RWPE2 (cell line): ENCODE results near the gene RIC8B.

ENCODE experiments used
- ATAC-seq: fragments of 200-7000 bp; cut with Tn5 transposase; 3 replicates; pipeline ENCODE4 v1.9.1; 2021; ENCODE audit warnings: low read depth
- DNase-seq: peaks from one replicate; pipeline ENCODE4 v3.0.0-alpha.2; 2020; ENCODE audit warnings: low spot score
- H3K27ac ChIP-seq: fragments of 450-650 bp; 2 replicates; pipeline ENCODE4 v1.5.1; 2017; ENCODE audit warnings: mild to moderate bottlenecking; ENCODE audit not compliant: poor library complexity, severe bottlenecking
- H3K27me3 ChIP-seq: fragments of 250-450 bp; sonication (Bioruptor Pico); 2 replicates; pipeline ENCODE4 v1.5.1; 2021; ENCODE audit warnings: mild to moderate bottlenecking, moderate library complexity; ENCODE audit not compliant: insufficient read depth, poor library complexity, severe bottlenecking
- H3K36me3 ChIP-seq: fragments of 250-450 bp; sonication (Bioruptor Pico); 2 replicates; pipeline ENCODE4 v1.5.1; 2020; ENCODE audit warnings: low read depth, mild to moderate bottlenecking, moderate library complexity
- H3K4me1 ChIP-seq: fragments of 250-450 bp; sonication (Bioruptor Pico); 2 replicates; pipeline ENCODE4 v1.5.1; 2021; ENCODE audit warnings: mild to moderate bottlenecking, moderate library complexity; ENCODE audit not compliant: insufficient read depth, poor library complexity, severe bottlenecking
- H3K4me3 ChIP-seq: fragments of 250-450 bp; sonication (Bioruptor Pico); 2 replicates; pipeline ENCODE4 v1.5.1; 2021; ENCODE audit warnings: mild to moderate bottlenecking, moderate library complexity; ENCODE audit not compliant: severe bottlenecking
- H3K9me3 ChIP-seq: fragments of 250-450 bp; sonication (Bioruptor Pico); 2 replicates; pipeline ENCODE4 v1.5.1; 2021; ENCODE audit warnings: mild to moderate bottlenecking, moderate library complexity; ENCODE audit not compliant: severe bottlenecking
- CTCF ChIP-seq: fragments of 450-650 bp; IDR thresholded peaks from one replicate; pipeline ENCODE4 v1.5.1; 2017; ENCODE audit warnings: mild to moderate bottlenecking, moderate library complexity; ENCODE audit not compliant: poor library complexity, severe bottlenecking

Gene RIC8B

GRCh38 chr12:106886932-106887331, 112.5 kb downstream of the RIC8B start:
- H3K4me1 ChIP-seq, result no peaks in the 10 kb centered on the region
- no peaks in the 10 kb centered on the region for H3K27me3 ChIP-seq
- DNase-seq (no peak), ATAC-seq (no peak)
- H3K27ac ChIP-seq, result no peak overlapping the region
- H3K9me3 ChIP-seq, result no peaks in the 10 kb centered on the region
- TF ChIP-seq CTCF, result no peak
- no peak overlapping the region for H3K4me3 ChIP-seq
- peaks cover 7% of the 10 kb centered on the region for H3K36me3 ChIP-seq

GRCh38 chr12:106888348-106888970, 114.0 kb downstream of the RIC8B start:
- no peak for ATAC-seq
- Histone ChIP-seq H3K36me3 (peaks cover 7% of the 10 kb centered on the region), H3K9me3 (no peaks in the 10 kb centered on the region), H3K27me3 (no peaks in the 10 kb centered on the region), H3K4me1 (no peaks in the 10 kb centered on the region), H3K27ac (no peak overlapping the region), H3K4me3 (no peak overlapping the region)
- DNase-seq, result no peak
- TF ChIP-seq CTCF, result no peak

GRCh38 chr12:106889326-106889725, 114.8 kb downstream of the RIC8B start:
- no peak for TF ChIP-seq CTCF
- no peaks in the 10 kb centered on the region for H3K27me3 ChIP-seq
- H3K36me3 ChIP-seq, result peaks cover 7% of the 10 kb centered on the region
- H3K4me1 ChIP-seq, result no peaks in the 10 kb centered on the region
- no peaks in the 10 kb centered on the region for H3K9me3 ChIP-seq
- no peak overlapping the region for H3K27ac ChIP-seq
- ATAC-seq (no peak), DNase-seq (no peak)
- no peak overlapping the region for H3K4me3 ChIP-seq

GRCh38 chr12:106889950-106890626, 115.6 kb downstream of the RIC8B start:
- Histone ChIP-seq H3K4me3 (no peak overlapping the region), H3K27ac (no peak overlapping the region), H3K36me3 (peaks cover 7% of the 10 kb centered on the region), H3K9me3 (no peaks in the 10 kb centered on the region), H3K27me3 (no peaks in the 10 kb centered on the region), H3K4me1 (no peaks in the 10 kb centered on the region)
- ATAC-seq, result no peak
- DNase-seq, result no peak
- no peak for TF ChIP-seq CTCF

- no peak for TF ChIP-seq CTCF
- ATAC-seq, result peak; percentile 51
- H3K9me3 ChIP-seq, result no peaks in the 10 kb centered on the region
- no peaks in the 10 kb centered on the region; the same call in 1 of the 2 replicates for H3K36me3 ChIP-seq
- no peak for DNase-seq
- H3K4me1 ChIP-seq, result no peaks in the 10 kb centered on the region
- H3K27me3 ChIP-seq, result no peaks in the 10 kb centered on the region
- no peak overlapping the region for H3K27ac ChIP-seq
- no peak overlapping the region for H3K4me3 ChIP-seq
Observed at GRCh38 chr12:106892075-106892474, 117.6 kb downstream of the RIC8B start.
